OCI-M1 (cell line): Measurements from ENCODE around the gene SLC16A9.

Source experiments
- DNase-seq: peaks from one replicate; lab custom pipeline; 2025; lab: John Stamatoyannopoulos, UW

Gene SLC16A9

DNA sequence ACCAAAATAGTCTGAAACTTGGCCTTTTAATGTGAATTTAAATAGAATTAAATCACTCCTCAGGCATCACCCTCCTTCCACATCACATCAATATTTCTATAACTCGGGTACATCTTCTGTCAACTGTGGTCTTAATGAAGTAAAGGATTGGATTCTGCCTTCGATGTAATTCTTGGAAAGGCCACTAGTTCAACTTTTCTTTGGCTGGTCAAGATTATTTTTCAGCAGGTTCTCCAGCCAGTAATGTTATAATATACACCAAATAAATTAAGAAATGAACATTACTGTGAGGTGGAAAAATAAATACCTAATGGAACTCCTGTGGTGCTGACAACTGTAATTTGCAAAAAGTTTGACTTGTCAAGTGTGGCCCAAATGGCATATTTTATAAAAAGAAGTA lies 9.7 kb upstream of the SLC16A9 start:
- DNase-seq = peak; percentile 20

DNA sequence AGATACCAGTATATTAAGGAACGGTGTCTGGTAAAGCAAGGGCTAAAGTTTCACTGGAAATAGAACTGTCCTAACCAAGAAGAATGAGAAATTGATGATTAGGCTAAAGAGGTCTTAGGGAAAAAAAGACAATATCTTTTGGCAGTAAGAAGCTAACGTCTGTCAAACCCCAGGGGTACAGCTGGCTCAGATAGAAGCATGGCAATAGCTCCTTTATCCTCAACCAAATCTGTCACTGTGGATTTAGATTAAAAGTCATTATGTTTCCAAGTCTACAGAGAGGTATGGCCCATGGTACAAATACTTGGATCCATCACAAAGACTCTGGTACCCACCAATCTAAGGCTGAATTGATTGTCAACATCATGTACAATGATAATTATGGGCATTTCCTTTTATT lies 8.6 kb upstream of the SLC16A9 start:
- no peak for DNase-seq

DNA sequence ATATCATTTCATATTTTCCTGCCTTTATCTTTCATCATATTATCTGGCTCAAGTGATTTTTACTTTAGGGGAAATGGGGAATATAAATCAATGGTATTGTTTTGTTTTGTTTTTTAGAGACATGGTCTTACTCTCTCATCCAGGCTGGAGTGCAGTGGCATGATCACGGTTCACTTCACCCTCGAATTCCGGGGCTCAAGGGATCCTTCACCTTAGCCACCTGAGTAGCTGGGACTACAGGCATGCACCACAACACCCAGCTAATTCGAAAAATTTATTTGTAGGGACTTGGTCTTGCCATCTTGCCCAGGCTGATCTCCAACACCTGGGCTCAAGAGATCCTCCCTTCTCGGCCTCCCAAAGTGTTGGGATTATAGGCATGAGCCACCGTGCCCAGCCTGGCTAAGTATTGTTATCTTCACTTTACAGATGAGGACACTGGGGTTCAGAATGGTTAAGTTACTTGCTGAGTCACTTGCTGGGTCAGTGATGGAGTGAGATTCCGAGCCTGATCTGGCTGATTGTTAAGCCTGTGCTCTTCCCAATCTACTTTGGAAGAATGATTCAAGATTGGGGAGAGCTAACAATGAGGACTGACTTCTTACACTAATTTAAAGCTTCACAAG lies 3.7 kb upstream of the SLC16A9 start:
- peak; percentile 76 for DNase-seq

DNA sequence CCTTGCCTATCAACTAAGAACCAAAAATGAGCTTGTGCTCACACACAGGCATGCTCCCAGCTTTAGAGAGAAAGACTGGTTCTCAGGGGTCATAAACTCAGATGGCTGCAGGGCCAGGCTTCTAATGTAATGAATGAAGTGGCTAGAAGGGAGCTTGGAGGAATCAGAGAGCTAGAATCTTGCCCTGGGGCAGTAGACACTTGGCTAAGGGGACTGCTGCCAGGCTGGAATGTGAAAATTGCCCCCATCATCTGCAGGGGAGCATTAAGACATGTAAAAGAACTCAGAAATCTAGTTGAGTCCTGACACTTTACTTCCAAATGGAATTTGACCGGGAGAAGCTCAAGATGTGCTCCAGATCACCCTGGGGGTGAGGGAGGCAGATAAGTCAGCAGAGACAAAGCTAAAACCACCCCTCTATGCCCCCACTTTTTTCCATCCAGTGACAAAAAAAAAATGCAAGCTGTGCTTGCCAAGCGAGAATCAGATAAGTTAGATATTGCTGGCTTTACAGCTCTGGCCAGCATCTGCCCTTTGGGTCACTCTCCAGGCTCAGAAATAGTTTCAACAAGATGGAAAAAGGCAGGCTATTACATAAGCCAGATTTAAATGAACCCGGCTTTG lies 2.3 kb upstream of the SLC16A9 start:
- DNase-seq = peak; percentile 36

DNA sequence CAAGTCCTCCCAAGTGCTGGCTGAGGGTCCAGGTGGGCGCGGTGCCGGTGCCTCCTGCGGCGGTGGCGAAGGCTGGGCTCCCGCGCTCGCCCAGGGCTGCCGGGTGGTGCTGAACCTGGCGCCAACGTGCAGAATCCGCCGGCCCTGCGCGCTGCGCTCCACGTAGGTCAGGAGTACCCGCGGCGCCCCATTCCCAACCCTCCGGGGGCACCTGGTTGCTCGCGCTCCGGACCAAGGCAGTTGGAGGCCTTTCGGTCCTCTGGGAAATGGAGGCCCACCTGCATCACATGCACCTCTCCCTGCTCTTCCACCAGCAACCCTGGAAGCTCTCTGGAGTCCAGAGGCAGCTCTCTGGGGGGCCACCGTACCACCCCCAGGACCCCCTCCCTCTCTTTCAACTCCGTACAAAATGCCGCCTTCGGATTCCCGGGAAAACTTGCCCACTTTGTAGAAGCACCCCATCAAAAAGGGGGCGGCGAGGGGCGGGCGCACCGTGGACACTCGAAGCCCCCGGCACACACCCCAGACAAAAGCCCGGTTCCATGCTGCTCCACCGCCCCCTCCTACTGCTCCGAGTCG lies 745 bp downstream of the SLC16A9 start:
- DNase-seq = no peak

DNA sequence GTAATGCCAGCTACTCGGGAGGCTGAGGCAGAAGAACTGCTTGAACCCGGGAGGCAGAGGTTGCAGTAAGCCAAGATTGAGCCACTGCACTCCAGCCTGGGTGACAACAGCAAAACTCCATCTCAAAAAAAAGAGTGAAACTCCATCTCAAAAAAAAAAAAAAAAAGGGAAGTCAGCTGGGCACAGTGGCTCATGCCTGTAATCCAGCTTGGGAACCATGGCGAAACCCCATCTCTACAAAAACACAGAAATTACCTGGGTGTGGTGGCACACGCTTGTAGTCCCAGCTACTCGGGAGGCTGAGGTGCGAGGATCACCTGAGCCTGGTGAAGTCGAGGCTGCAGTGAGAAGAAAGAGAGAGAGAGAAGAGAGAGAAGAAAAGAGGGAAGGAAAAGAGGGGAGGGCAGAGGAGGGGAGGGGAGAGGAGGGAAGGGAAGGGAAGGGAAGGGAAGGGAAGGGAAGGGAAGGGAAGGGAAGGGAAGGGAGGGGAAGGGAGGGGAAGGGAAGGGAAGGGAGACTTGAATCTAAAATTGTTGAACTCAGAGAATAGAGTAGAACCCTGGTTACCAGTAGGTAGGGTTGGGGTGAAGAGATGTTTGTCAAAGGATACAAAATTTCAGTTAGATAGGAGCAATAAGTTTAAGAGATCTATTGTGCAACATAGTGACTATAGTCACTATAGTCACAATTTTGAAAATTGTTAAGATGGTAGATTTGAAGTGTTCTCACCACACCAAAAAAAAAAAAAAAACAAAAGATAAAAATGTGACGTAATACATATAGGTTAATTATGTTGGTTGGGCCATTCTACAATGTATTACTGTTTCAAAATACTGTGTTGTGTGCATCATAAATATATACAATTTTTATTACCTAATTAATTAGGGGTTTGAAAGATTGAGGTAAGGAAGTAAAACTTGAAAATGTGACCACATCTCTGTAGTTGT lies 2.5 kb downstream of the SLC16A9 start:
- peak; percentile 26 for DNase-seq

DNA sequence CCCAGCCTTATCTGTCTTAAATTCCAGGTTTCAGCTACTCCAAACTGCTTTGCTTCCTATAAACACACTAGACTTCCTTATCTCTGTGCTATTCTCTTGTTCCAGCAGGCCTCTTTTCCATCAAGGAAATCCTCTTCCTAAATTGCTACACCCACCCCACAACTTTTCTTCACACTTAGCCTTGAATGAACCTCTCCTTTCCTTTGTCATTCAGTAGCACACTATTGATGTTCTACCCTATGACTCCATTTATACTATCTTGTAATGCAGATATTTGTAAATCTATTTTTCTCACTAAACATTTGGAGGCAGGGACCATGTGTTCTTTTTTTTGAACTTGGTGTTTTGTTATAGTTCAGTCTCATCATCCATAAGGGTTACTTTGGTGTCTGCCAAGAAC lies 3.7 kb downstream of the SLC16A9 start:
- no peak for DNase-seq

DNA sequence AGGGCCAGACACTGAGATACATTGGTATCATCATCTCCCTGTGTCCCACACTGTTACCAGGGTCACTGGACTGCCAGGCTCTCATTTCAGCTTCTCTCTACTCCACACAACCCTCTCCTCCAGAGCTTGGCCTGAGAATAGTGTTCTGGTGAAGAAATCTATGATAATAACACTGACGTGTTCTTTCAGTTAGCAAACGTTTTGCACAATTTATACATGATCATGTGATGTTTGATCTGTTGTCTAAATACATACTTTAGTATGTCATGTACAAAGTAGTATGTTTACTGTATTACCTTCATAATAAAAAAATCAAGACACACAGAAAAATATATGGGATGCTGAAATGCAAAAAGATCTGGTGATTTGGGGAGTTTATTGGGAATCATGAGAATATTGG lies 5.0 kb downstream of the SLC16A9 start:
- no peak for DNase-seq

DNA sequence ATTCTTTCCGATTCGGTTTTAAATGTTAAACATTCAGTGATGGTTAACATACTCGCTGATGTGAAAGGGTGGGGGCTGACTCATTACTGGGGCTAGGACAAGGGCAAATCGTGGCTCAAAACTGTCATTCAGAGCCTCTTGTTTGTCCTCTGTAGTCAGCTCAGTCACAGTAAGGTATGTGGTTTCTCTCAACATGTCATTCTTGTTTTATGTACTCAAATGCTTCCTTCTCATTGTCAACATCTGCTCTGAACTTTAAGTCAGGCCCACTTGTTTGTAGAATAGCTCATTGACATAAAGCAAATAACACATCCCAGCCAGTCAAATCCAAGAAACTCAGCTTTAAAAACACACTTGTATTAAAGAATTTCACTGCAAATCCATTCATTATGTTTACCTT lies 7.3 kb downstream of the SLC16A9 start:
- no peak for DNase-seq

DNA sequence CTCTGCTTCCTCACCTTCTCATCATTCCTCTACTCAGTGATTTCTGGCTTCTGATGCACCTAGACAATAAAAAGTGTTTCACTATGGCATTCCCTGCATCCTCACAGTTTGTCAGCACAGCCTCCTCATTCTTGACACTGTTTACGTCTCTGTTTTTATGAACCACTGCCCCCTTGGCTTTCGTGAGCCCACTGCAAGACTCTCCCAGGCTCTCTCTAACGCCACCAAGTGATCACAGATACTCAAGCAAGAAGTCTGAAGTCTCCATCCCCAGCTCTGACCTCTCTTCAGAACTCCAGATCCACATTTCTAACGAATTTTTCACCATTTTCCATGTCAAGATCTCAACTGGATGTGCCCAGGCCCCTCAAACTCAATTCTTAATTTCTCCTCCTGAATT lies 8.9 kb downstream of the SLC16A9 start:
- no peak for DNase-seq

DNA sequence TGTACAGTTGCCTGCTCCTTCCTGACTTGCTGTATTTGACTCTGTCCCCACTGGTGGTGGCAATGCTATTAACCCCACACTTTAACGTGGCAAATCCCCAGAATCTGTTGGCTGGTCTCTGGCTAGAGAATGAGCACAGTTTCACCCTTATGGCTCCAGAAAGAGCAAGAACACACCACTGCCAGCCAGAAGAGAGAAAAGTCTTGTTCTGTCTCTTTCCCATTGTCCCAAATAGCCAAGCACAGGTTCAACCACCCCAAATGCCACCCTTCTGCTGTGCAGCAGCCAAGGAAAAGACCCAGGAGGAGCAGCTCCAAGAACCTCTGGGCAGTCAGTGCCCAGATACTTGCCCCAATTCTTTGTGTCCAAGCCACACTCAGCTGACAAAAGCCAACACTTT lies 11.3 kb downstream of the SLC16A9 start:
- DNase-seq = no peak

DNA sequence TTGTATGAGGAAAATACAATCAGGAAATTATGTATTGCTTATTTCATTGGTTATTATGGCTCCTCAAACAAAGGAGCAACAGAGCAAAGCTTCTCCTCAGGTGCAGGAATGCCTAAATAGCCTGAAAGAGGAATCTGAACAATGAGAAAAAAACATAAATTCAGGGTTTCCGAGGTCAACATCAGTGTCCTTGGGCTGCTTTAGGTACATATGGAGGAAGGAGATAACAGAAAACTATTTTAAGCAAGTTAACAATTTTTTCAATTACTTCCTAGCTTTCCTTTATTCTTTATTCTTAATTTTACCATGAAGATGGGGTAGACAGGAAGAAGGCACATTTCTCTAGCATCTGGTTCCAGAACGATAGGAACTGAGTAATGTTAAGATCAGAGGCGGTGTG lies 14.0 kb downstream of the SLC16A9 start:
- DNase-seq = peak; percentile 22

DNA sequence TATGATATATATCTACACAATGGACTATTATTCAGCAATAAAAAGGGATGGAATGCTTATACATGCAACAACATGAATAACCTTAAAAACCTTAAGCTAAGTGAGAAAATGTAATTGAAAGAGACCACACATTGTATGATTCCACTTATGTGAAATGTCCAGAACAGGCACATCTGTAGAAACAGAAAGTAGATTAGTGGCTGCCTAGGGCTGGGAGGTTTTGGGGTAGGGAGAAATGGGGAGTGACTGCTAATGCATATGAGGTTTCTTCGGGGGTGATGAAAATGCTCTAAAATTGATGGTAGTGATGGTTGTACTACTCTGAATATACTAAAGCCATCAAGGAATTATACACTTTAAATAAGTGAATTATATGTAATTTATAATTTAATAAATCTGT lies 14.7 kb downstream of the SLC16A9 start:
- no peak for DNase-seq

DNA sequence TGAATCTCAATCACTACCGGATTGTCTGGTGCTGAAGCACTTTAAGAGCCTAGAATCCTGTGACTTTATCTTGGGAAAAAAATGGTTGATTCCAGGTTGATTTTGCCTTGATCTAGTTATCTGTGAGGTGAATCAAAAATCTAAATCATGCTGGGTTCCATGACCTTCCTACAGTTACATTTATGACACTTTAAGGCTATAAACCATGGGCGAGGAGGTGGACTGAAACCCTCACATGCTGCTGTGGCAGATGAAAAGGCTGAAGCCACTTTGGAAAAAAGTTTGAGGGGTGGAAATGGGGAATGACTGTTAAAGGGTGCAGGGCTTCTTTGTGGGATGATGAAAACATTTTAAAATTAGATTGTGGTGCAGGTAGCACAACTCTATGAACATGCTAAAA lies 17.5 kb downstream of the SLC16A9 start:
- no peak for DNase-seq

DNA sequence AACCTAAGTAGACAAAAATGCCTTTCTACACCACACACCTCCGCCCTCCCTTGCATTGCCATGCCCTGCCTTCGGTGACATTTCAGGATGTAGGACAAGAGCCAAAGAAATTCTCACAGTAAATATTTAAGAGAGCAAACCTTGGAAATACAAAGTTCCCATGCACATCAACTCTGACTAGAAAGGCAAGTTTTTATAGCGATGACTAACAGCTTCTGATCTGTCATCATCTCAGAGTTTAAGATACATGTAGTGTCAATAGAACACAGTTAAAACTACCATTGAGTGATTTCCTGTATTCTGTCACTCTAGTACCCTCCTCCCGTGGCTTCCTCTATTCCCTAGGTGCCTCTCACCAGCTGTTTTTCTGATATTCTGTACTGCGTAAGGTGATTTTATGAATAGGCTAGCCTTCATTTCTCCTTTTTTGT lies 20.7 kb downstream of the SLC16A9 start:
- DNase-seq = no peak

DNA sequence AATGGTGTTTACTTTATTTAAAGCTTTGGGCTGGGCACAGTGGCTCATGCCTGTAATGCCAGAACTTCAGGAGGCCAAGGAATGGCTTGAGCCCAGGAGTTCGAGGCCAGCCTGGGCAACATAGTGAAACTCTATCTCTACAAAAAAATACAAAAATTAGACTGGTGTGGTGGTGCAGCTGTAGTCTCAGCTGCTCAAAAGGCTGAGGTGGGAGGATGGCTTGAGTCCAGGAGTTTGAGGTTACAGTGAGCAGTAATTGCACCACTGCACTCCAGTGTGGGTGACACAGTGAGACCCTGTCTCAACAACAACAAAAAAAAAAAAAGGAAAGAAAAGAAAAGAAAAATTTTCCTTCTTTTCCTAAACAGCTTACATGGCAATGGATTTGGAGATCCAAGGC lies 22.0 kb downstream of the SLC16A9 start:
- DNase-seq = no peak

DNA sequence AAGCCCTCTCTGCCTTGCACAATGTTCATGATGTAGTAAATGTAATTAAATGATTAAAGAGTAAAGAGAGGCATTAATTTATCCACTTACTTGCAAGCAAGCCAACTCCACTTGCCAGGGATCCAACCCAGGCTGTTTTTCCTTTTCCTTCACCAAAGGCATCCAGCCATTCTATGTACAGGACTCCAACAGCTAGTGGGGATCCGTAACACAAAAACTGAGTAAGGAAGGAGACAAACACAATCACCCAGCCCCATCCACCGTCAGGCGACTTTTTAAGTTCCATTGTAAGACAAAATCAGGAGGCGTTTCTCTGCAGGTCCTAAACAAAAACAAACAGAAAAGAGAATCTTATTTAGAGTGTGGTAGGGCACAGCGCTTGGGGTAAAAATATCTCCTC lies 25.6 kb downstream of the SLC16A9 start:
- no peak for DNase-seq

DNA sequence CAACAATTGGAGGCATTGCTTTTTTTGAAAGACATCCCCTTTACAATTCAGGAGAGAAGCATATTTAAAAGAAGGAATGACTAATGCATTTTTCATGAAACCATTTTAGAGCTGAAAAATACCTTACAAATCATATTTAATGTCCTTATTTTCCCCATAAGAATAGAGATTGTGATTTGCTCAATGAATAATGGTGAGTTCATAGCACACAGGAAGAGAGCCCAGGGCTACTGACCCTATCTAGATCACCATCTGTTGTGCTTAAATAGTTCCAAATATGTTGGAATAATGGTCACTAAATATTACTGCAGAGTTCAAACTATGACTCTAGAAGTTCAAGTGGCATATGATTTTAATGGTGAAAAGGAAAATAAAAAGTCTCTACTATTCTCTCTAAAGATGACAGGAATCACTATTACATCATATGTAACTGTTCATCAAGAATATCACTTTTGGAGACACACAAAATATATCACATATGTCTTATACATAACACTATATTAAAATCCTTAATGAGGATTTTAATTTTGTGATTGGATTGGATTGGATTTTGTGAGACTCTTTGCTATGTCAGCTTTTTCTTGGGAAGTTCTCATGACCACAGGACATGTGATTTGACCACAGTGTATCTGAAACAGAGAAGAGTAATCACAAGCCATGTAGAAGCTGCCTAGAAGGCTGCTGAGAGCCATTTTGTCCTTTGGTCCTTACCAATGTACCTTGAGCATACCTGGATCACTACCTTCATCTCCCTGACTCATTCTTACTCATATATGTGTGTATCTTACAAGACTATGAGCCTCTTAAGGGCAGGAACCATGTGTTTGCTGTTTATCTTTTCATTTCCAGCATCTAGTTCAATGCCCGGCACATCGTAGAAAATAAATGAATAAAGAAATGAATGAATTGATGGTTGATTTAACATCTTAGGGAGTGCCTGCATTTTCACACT lies 26.4 kb downstream of the SLC16A9 start:
- peak; percentile 36 for DNase-seq

DNA sequence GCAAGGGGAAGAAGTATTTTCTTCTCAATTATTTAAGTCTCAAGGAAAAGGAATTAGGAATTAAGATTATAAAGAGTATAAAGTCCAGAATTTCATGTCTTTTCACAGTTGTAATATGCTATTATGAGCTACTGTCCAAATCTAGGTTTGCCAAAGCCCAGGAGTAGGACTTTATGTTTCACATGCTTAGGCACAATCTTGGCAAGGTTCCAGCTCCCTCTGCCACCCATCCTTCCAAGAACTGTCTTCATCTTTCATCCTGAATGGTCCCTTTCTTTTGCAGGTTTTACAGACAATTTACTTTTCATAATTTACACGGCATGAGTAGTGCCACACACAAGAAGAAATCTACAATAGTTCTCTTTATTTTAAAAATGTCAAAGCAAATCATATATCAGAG lies 29.5 kb downstream of the SLC16A9 start:
- DNase-seq = no peak

DNA sequence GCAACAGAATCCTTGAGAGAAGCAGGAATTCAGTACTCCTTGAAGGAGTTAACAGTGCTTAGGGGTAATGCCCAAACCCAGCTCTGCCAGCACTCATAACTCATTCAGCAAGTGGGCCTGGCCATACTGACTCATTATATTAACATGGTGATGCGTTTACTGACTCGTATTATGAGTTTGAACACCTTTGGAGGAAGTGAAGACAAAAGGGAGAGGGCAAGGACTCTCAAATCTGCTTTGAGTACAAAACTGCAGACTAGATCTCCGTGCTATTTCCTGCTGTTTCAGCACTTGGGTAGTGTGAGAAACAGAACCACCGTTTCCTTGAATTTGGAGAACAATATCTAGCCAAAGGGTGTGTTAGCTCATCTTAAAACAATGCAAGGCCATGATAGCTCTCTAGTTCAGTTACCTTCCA lies 30.8 kb downstream of the SLC16A9 start:
- DNase-seq = no peak

DNA sequence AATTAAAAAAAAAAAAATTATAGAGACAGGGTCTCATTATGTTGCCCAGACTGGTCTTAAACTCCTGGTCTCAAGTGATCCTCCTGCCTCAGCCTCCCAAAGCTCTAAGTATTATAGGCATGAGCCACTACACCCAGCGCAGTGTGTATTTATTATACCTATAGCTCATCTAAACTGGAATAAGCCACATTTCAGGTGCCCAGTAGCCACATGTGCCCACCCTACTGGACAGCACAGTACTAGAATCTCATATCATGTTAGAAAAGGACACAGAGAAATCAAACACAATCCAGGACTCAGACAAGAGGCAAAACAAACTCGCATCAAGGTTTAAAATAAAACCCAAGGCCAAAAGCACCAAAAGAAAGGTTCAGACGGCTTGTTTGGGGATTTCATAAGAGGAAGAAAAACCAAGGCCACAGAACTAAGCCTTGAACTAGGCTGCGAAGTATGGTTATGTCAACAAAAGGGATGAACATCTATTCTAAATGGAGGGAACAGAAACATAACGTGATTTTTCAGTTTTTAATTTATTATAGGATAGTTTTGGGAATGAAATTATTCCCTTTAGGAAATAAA lies 32.3 kb downstream of the SLC16A9 start:
- DNase-seq = no peak
